Hindlimb muscle (tissue), 1 donor: Measurements from ENCODE around the gene SMAGP. TPM values are rescaled to one million over a fixed set of nuclear protein-coding genes. Genes with fewer than 3 reads are reported as not detected.
"Not testable (repeated sequence)": the region's sequence is repeated elsewhere in the genome, so short reads cannot be mapped to it uniquely, and the experiment has no call there.

Experiments
- DNase-seq: peaks from one replicate; pipeline ENCODE4 v3.0.0-alpha.2; 2013
- polyA plus RNA-seq: library from polyadenylated mRNA; unstranded; fragments of 120-200 nt; gene quantifications from one replicate; pipeline ENCODE4 v1.2.1, GENCODE V29; 2013; ENCODE audit not compliant: insufficient read length

The SMAGP gene
- polyA plus RNA-seq, 1 donor: 5.8 TPM

DNA sequence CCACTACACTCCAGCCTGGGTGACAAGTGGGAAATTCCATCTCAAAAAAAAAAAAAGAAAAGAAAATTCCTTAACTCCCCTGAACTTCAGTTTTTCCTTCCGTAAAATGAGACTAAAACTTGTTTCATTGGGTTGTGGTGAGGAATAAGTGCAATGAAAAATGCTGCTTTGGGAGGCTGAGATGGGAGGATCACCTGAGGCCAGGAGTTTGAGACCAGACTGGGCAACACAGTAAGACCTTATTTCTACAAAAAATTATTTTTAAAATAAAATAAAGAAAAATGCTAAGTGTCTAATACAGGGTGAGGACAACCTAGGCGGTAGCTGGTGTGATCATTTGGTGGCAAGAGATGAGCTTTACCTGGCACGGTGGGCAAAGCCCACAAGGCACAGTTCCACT, 6.9 kb downstream of the SMAGP start:
- no peak for DNase-seq

DNA sequence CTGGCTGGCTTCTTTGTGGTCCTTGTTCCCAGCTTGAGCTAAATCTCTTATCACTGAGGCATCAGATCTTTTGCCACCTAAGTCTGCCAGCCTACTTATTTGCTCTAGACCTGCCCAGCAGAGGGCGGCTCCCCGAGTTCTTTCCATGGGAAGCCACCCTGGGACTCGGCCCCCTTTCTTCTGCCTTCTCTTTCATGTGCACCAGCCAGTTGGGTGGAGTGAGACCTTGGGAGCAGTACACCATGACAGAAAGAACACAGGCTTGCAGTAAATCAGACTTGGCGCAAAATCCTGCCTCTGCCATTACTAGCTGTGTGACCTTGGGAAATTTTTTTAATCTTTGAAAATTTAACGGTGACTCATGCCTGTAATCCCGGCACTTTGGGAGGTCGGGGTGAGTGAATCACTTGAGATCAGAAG, 7.4 kb downstream of the SMAGP start:
- DNase-seq: no peak

DNA sequence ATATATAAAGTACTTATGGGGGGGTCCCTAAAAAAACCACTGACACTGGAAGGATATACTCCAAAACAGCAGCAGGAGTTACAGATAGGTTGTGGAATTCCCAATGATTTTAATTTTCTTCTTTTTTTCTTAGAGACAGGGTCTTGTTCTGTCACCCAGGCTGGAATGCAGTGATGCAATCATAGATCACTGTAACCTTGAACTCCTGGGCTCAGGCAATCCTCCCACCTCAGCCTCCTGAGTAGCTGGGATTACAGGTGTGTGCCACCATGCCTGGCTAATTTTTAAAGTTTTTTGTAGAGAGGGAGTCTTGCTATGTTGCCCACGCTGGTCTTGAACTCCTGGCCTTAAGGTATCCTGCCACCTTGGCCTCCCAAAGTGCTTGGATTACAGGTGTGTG, 10.6 kb downstream of the SMAGP start:
- not testable (repeated sequence) for DNase-seq

DNA sequence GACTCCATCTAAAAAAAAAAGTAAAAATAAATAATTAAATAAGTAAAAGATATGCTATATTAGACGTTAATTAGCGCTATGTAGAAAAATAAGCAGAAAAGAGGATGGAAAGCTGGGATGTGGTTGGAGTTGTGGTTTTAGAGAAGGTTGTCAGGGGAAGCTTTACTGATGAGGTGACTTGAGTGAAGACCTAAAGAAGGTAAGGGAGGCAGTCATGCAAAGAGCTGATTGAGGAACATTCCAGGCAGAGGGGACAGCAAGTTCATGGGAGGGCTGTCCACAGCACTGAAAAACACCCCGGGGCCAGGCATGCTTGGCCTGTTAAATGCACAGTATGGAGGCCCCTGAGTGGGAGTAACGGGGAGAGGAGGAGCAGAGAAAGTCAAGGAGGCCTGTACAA, 15.7 kb downstream of the SMAGP start:
- DNase-seq: no peak

DNA sequence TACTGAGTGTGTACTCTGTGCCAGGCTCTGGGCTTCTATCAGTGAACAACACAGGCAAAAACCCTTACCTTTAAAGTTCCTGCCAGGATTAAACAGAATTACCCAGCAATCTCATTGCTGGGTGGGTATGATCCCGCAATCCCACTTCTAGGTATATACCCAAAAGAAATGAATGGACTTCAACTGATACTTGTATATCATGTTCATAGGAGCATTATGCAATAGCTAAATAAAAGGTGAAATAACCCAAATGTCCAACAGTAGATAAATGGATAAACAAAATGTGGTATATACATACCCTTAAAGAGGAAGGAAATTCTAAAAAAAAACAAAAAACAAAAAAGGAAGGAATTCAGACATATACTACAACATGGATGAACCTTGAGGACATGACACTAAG, 16.9 kb downstream of the SMAGP start:
- DNase-seq: no peak

DNA sequence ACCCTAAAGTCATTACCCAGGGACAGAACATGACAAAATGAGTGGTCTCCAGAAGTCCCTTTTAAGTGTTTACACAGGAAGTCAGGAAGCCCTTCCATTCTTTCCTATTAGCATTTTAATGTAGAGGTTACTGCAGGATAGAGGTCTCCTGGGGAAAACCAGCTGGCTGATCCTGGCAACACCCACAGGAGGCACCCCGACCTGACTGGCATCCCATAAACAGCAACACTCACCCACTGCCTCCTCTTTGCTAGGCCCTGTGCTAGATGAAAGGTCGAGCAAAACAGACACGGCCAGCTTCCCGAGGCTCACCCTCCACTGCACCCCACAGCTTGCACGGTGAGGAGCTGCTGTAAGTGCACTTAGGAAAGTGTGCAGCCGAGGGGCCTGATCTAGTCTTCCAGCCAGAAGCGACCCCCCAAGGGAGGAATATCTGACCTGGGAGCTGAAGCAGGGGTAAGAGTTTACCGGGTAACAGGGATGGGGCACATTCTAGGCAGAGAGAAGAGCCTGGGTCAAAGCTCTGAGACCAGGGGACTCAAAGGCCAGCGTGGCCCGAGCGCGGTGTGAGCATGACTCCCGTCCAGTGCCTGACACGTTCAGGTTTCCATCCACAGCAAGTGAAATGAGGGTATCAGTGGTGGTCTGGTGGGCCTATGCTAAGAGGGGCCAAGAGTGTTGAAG, 22.6 kb downstream of the SMAGP start:
- no peak for DNase-seq

DNA sequence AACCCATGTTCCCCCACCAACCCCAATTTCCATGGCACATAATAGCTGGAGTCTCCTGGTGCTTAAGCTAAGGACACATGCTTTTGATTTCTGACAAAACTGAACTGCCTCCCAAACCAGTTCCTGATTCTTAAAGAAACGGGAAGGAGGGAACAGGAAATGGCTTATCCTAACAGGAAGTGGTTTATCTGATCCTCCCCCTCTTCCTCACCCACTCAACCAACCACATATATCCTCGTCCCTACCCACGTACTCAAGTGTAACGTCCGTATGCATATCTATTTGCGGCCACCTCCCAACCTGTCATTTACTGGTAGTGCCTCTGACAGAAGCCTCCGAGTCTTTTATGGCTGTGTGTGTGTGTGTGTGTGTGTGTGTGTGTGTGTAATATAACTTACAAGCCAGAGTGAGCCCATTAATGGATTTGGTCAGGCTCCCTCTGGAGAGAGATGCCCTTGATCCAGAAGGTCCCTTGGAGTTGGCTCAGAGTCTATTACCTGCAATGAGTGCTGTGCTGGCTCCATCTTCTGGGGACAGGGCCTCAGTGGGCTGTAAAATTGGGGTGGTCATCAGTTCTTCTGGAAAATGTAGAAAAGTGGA, 23.9 kb downstream of the SMAGP start:
- no peak for DNase-seq

DNA sequence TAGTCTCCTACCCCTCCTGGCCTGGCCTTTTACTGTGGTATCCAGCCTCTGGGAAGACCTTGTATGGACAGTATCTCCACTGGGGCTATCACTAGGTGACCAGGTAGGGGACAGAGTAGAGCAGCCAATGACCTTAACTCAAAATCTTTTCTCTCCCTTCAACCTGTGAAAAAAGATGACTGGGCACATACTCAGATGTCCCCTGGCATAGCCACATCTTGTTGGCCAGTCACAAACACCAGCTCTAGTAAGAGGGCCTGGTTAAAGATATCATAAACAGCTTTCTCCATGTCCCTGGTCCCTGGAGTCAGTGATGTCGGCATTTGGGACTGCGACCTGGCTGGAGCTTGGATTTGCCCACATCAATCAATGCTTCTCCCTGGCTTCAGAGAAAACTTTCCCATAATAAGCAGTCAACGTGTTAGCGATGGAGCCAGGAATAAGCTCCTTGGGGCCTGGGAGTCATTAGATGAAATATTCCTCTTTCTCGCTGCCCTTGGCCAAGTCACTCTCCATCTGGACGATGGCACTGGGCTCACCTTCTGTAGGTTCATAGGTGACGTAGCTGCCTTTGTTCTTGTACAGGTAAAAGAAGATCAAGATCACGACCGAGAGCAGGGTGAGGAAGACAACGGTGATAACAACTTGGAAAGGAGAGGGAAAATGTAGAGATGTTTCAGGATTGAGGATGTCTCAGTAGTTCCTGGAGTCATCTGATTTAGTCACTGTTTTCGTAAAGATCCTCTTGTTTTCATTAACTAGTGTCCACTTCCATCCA, 24.6 kb downstream of the SMAGP start:
- no peak for DNase-seq

DNA sequence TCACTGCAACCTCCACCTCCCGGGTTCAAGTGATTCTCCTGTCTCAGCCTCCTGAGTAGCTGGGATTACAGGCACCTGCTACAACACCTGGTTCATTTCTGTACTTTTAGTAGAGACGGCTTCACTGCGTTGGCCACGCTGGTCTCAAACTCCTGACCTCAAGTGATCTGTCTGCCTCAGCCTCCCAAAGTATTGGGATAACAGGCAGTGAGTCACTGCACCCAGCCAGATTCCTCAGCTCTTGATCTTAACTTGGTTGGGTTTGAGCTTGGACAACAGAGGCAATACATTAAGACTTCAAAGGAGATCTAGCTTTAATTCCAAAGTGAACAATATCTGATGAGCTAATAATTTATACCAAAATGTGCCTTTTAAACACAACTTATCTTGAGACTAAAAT, 25.9 kb downstream of the SMAGP start:
- no peak for DNase-seq

DNA sequence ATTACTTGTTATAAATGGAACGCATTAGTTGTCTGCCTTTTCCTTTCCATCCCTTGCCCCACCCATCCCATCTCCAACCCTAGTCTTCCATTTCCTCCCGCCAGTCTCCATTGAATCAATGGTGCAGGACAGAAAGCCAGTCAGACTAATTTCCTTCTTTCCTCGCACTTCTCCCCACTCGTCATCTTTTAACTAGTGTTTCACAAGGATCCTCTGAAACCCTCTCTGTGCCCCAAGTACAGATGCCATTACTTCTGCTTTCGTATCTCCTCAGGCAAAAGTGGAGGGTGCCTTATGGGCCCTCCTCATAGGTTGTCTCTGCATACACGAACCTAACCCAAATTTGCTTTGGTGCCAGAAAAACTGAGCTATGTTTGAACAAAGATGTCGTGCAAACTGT, 27.3 kb downstream of the SMAGP start:
- DNase-seq: no peak

DNA sequence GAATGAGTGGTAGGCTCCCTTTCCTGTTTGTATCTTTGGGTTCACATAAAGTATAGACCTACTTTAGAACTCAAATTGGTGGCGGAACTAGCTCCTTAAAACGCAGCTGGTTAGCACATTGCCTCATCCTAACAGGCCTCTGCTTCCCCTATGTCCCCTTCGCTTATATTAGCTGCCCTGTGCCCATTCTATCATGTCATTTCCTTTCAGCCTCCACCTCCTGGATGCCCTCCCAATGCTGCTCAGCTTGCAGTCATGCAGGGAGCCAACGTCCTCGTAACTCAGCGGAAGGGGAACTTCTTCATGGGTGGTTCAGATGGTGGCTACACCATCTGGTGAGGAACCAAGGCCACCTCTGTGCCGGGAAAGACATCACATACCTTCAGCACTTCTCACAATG, 28.1 kb downstream of the SMAGP start:
- DNase-seq: no peak

DNA sequence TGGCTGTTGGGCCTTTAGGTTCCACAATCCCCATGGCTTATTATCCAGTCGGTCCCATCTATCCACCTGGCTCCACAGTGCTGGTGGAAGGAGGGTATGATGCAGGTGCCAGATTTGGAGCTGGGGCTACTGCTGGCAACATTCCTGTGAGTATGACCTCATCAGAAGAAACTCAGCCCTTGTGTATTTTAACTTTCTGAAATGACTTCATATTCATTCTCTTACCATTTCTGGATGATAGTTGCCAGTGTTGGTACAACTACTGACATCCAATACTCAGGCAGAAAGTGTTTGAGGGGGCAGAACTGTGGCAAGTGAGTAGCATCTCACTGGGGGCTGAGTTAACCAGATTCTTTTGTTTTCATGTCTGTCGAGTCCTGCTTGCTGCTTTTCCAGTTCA, 29.2 kb downstream of the SMAGP start:
- DNase-seq: no peak

DNA sequence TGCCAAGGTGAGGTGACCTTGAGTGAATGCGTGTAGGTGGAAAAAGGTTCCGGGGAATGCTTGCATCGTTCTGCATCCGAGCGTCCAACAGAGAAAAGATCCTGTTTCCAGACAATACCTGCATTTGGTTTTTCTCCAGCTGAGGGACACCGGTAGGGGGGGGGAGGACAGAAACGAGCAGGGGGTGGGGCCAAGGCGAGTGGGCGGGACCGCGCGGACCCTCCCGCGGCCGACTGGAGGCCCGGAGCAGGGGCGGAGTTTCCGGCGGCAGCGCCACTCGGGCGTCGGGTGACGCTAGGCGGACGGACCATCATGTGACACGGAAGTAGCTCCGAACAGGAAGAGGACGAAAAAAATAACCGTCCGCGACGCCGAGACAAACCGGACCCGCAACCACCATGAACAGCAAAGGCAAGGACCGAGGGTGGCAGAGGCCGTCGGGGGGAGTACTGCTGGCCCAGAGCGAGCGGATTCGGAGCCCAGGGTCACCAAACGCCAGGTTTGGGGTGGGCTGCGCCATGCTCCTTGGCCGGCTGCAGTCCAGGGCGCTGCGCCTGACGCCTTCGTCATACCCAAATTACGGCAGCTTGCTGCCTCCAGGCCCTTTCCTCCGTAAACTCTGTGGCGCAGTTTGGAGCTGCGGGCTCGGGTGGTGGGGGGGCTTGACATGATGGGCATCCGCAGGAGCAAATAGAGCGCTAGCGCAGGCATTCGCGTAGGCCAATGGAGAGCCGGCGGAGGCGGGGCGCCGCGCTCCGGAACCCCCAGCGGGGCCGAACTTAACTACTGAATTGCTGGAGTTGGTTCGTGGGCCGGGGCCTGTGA, 31.5 kb downstream of the SMAGP start, which contains the start of gene DAZAP2:
Gene DAZAP2 (plus strand): TSS at position 317 of the 825 bp plus-strand sequence. CDS start 82 bp downstream, at position 399.
- DNase-seq: peak; percentile 96

DNA sequence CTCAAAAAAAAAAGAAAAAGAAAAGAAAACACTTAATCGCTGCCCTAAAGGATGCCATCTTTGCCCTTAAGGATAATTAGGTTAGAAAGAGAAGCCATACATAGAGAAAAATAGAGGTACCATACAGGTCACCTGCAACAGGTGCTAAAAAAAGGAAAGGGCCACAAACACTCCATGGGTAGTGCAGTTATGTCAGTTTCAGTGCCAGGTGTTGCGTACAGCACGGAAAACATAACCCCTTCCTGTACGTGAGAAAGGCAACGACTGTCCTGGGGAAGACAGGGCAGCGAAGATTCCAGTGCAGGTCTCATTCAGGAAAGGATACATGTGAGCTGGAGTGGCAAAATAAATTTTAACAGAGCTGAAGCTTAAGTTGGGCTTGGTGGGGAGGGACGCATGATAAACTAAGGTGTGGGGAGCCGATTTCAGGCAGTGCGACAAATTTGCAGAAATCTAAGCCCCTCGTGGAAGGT, 32.1 kb downstream of the SMAGP start:
- DNase-seq: no peak

DNA sequence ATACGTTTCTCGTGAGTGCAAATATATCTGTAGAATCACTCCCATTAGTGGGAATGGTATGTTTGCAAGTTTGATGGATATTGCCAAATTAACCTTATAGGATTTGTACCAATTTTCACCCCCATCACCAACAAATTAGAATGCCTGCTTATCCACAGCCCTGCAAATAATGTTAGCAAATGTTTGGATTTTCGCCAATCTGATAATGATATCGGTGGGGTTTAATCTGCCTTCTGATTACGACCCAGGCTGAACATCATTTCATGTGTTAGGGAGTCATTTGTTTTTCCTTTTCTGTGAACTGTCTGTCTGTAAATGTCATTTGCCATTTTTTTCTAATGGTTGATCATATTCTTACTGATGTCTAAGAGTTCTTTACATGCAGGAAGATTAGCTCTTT, 35.7 kb downstream of the SMAGP start:
- DNase-seq: no peak

DNA sequence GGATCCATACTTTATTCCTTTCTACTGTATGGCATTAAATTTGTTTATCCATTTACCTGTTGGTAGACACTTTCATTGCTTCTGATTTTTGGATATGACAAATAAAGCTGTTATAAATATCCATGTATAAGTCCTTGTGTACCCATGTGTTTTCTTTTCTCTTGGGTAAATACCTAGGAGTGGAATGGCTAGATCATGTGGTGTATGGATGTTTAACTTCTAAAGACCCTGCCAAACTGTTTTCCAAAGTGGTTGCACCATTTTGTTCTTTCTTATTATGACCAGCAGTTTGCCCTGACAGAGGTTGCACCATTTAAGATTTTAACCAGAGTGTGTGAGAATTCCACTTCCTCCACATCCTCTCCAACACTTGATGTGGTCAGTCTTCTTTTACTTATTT, 37.6 kb downstream of the SMAGP start:
- no peak for DNase-seq

DNA sequence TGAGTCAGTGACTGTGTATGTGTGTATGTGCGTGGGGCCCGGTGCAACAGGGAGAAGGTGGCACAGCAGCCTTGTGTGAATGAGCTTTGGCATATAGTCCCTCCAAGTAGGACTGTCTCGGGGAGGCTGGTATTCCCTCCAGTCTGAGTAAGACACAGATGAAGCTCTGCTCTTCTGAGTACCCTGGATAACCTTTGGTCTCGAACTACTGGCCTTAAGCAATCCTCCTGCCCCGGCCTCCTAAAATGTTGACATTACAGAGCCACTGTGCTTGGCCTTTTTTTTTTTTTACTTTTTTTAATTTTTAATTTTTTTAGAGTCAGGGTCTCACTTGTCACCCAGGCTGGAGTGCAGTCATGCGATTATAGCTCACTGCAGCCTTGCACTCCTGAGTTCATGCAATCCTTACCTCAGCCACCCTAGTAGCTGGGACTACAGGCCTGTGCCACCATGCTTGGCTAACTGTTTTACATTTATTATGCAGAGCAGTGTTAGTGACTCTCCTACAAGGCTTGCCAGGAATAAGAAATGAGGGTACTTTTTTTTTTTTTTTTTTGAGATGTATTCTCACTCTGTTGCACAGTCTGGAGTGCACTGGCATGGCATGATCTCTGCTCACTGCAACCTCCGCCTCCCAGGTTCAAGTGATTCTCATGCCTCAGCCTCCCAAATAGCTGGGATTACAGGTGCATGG, 41.0 kb downstream of the SMAGP start:
- DNase-seq: no peak

DNA sequence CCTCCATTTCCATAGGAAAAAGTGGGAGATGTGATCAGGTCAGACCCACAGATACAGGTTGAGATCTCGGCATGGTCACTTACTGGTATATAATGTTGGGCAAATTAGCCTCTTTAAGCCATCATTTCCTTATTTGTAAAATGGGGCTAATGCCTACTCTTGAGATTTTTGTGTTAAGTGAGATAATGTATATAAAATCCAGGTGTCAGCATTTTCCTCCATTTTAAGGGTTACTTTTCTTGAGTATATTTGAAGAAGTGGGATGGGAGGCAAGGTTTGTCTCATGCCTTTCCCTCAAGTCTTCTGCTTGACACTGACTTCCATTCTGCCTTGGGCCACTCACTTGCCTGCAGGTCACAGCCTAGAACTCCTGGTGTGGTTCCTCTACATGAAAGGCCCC, 42.3 kb downstream of the SMAGP start:
- DNase-seq: no peak

DNA sequence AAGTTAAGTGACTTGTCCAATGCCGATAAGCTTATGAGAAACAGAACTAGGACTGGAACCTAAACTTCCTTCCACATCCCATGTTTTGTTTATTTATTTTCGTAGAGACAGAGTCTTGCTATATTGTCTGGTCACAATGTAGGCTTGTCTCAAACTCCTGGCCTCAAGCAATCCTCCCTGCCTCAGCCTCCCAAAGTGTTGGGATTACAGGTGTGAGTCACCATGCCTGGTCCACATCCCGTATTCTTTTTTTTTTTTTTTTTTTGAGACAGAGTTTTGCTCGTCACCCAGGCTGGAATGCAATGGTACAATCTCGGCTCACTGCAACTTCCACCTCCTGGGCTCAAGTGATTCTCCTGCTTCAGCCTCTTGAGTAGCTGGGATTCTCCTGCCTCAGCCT, 43.1 kb downstream of the SMAGP start:
- DNase-seq: not testable (repeated sequence)

DNA sequence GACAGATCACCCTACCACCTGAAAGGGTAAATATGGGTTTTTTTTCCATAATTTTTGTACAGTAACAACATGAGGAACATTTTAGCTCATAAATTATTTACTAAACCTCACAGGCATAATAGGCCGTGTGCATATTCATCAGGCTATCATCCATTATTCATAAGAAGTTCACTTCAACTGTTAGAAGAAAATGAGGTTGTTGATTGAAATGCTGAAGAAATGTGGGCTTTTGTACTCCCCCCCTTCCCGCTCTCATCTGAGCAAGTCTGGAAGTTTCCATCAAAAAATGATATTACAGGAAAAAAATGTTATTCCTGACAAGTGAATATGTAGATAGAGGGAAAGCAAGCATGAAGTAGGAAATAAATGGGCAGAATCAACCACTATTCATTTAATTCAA, 44.4 kb downstream of the SMAGP start:
- DNase-seq: no peak

DNA sequence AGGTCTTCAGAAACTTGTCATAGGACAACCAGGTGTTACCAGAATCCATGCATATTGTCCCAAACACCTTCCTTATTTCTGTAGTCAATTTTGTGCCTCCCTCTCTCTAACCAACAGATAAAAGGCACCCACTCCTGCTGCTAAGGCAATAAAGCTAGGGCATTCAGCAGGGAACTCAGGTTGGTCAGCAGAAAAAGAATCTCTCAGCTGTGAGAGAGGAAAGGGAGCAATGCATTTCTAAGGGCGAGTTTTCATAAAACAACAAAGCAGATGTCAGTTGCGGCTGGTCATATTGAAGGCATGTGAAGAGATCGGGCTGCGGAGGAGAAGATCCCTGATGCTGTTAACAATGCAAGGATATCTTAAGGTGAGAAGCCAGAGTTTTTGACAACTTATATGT, 45.0 kb downstream of the SMAGP start:
- DNase-seq: no peak

DNA sequence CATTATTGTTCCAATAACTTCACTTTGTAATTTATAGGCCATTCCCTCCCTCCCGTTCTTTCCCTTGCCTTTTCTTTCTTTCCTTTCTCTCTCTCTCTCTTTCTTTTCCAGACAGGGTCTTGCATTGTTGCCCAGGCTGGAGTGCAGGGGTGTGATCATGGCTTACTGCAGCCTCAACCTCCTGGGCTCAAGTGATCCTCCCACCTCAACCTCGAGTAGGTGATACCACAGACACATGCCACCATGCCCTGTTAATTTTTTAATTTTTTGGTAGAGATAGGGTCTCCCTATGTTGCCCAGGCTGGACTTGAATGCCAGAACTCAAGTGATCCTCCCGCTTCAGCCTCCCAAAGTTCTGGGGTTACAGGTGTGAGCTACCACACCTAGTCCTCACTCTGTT, 45.6 kb downstream of the SMAGP start:
- DNase-seq: no peak
